Progenitor cell of endocrine pancreas (in vitro differentiated cells): ENCODE results near the gene PHACTR1. TPM values are rescaled to one million over a fixed set of nuclear protein-coding genes. Genes with fewer than 3 reads are reported as not detected.
"Not testable (repeated sequence)": the region's sequence is repeated elsewhere in the genome, so short reads cannot be mapped to it uniquely, and the experiment has no call there.

ENCODE experiments used
- DNase-seq: peaks from one replicate; pipeline ENCODE4 v3.0.0; 2021; ENCODE audit warnings: low spot score; ENCODE audit not compliant: unreplicated experiment
- H3K27ac Mint-ChIP-seq: 2 replicates; pipeline ENCODE4 v1.8.0; 2021; ENCODE audit warnings: mild to moderate bottlenecking, moderate library complexity, mixed read lengths
- H3K27me3 Mint-ChIP-seq: 2 replicates; pipeline ENCODE4 v1.8.0; 2021; ENCODE audit warnings: mixed read lengths
- H3K36me3 Mint-ChIP-seq: 2 replicates; pipeline ENCODE4 v1.8.0; 2022; ENCODE audit warnings: mixed read lengths; ENCODE audit not compliant: insufficient read depth
- H3K4me1 Mint-ChIP-seq: 2 replicates; pipeline ENCODE4 v1.8.0; 2021; ENCODE audit warnings: low read depth, mixed read lengths
- H3K4me3 Mint-ChIP-seq: 2 replicates; pipeline ENCODE4 v1.8.0; 2021; ENCODE audit warnings: low read depth, mild to moderate bottlenecking, moderate library complexity, mixed read lengths
- H3K9me3 Mint-ChIP-seq: 2 replicates; pipeline ENCODE4 v1.8.0; 2021; ENCODE audit warnings: low read depth, mixed read lengths
- total RNA-seq: library from RNA; stranded (reverse); gene quantifications from 2 replicates; pipeline ENCODE4 v1.2.1, GENCODE V29; 2021
- TF ChIP-seq, protein P1 (sequence below): fragments of 200-600 bp; sonication (generic); IDR thresholded peaks from one replicate; pipeline ENCODE4 v1.5.0; 2021; ENCODE audit warnings: antibody characterized with exemption, mild to moderate bottlenecking; ENCODE audit not compliant: unreplicated experiment

PHACTR1 gene
- total RNA-seq, 1 donor from 2014 or later: 8.6 TPM

GRCh38 chr6:13314806-13315205 is 598.2 kb downstream of the PHACTR1 start:
- peaks cover 20% of the 10 kb centered on the region for H3K36me3 Mint-ChIP-seq
- DNase-seq: no peak

GRCh38 chr6:13315896-13316295 is 599.3 kb downstream of the PHACTR1 start:
- no peak overlapping the region for H3K4me3 Mint-ChIP-seq
- peaks cover 26% of the 10 kb centered on the region for H3K36me3 Mint-ChIP-seq
- H3K27ac Mint-ChIP-seq: no peak overlapping the region
- no peak for DNase-seq
- TF ChIP-seq, protein P1, sequence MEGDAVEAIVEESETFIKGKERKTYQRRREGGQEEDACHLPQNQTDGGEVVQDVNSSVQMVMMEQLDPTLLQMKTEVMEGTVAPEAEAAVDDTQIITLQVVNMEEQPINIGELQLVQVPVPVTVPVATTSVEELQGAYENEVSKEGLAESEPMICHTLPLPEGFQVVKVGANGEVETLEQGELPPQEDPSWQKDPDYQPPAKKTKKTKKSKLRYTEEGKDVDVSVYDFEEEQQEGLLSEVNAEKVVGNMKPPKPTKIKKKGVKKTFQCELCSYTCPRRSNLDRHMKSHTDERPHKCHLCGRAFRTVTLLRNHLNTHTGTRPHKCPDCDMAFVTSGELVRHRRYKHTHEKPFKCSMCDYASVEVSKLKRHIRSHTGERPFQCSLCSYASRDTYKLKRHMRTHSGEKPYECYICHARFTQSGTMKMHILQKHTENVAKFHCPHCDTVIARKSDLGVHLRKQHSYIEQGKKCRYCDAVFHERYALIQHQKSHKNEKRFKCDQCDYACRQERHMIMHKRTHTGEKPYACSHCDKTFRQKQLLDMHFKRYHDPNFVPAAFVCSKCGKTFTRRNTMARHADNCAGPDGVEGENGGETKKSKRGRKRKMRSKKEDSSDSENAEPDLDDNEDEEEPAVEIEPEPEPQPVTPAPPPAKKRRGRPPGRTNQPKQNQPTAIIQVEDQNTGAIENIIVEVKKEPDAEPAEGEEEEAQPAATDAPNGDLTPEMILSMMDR: no peak
- no peaks in the 10 kb centered on the region for H3K4me1 Mint-ChIP-seq
- H3K9me3 Mint-ChIP-seq: no peaks in the 10 kb centered on the region
- H3K27me3 Mint-ChIP-seq: no peaks in the 10 kb centered on the region

More at GRCh38 chr6:13314806-13315205, 598.2 kb downstream of the PHACTR1 start:
- TF ChIP-seq, protein P1: no peak
- no peaks in the 10 kb centered on the region for H3K9me3 Mint-ChIP-seq
- H3K4me1 Mint-ChIP-seq: no peaks in the 10 kb centered on the region
- H3K4me3 Mint-ChIP-seq: no peak overlapping the region
- H3K27ac Mint-ChIP-seq: no peak overlapping the region
- H3K27me3 Mint-ChIP-seq: no peaks in the 10 kb centered on the region

DNA sequence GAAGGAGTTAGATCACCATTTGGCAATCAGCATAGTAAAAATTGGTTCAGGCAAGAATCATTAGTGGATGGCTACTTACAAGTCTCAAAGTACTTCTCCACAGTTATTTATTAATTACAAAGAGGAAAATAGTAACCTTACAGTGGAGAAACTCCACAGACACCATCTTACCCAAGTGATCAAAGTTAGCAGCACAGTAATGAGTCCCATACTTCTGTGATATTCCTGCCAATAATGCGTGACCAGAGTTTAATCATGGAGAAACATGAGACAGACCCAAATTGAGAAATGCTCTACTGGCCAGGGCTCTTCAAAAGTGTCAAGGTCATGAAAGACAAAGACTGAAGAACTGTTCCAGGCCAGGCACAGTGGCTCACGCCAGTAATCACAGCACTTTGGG is 602.3 kb downstream of the PHACTR1 start:
- no peaks in the 10 kb centered on the region for H3K4me1 Mint-ChIP-seq
- no peak overlapping the region for H3K4me3 Mint-ChIP-seq
- TF ChIP-seq, protein P1: no peak
- no peak overlapping the region for H3K27ac Mint-ChIP-seq
- H3K36me3 Mint-ChIP-seq: peaks cover 35% of the 10 kb centered on the region
- no peaks in the 10 kb centered on the region for H3K27me3 Mint-ChIP-seq
- DNase-seq: no peak
- H3K9me3 Mint-ChIP-seq: no peaks in the 10 kb centered on the region

GRCh38 chr6:13319891-13320564 is 603.5 kb downstream of the PHACTR1 start:
- no peaks in the 10 kb centered on the region for H3K27me3 Mint-ChIP-seq

GRCh38 chr6:13326031-13326586 is 609.5 kb downstream of the PHACTR1 start:
- not testable (repeated sequence) for H3K27me3 Mint-ChIP-seq, DNase-seq, H3K9me3 Mint-ChIP-seq, H3K27ac Mint-ChIP-seq
- Mint-ChIP-seq H3K4me1 (peaks cover 22% of the 10 kb centered on the region), H3K36me3 (peaks cover 18% of the 10 kb centered on the region), H3K4me3 (peak overlapping the region; percentile 92)

More at GRCh38 chr6:13319891-13320564, 603.5 kb downstream of the PHACTR1 start:
- Mint-ChIP-seq H3K4me1 (no peaks in the 10 kb centered on the region), H3K27ac (no peak overlapping the region), H3K36me3 (peaks cover 35% of the 10 kb centered on the region), H3K4me3 (no peak overlapping the region), H3K9me3 (no peaks in the 10 kb centered on the region)
- no peak for DNase-seq
- TF ChIP-seq, protein P1: no peak

DNA sequence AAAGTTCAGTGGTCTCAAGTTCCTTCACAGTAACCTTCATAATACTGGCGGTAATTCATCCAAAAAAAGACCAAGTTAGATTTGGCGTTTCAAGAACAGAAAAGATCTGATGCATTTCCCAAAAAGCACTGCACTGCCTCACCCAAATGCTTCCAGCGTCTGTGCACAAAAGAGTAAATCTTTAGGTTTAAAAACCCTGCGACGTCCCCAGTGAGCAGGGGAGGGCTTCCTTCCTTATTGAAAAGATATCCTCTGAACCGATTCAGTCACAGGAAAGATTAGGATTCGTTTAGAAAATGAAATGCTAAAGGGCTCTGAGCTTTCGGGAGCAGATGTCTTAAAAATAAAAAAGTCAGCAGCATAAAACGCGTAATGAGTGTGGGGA is 611.1 kb downstream of the PHACTR1 start:
- TF ChIP-seq, protein P1: no peak
- DNase-seq: no peak
- H3K27me3 Mint-ChIP-seq: peaks cover under 1% of the 10 kb centered on the region
- H3K4me1 Mint-ChIP-seq: peaks cover 22% of the 10 kb centered on the region
- no peaks in the 10 kb centered on the region for H3K9me3 Mint-ChIP-seq
- peaks cover 12% of the 10 kb centered on the region for H3K36me3 Mint-ChIP-seq
- peak overlapping the region; percentile 92 for H3K4me3 Mint-ChIP-seq
- peak overlapping the region; percentile 96 for H3K27ac Mint-ChIP-seq
